Measurements from ENCODE around the gene TEKT3.

- no peak for TF ChIP-seq CTCF (IDR thresholded peaks at IDR 0.05; ENCODE audit: low read depth, low read length)
- TF ChIP-seq EZH2phosphoT487 (IDR thresholded peaks at IDR 0.05; ENCODE audit: low read depth), result no peak
These were observed 51.9 kb downstream of the TEKT3 start for GRCh38 chr17:15289285-15290183.
